Adipocyte (in vitro differentiated cells): ENCODE data around the gene TTC19.

Experiments
- DNase-seq: peaks from one replicate; pipeline ENCODE4 v3.0.0-alpha.2; 2015; ENCODE audit warnings: low read depth
- H3K27me3 ChIP-seq: replicated peaks from 2 replicates; pipeline ENCODE4 v1.7.0; 2013; ENCODE audit warnings: mild to moderate bottlenecking, low read length, moderate library complexity; ENCODE audit not compliant: control insufficient read depth, insufficient read depth
- H3K36me3 ChIP-seq: 2 replicates; pipeline ENCODE4 v1.7.0; 2013; ENCODE audit warnings: low read length, mild to moderate bottlenecking, moderate library complexity; ENCODE audit not compliant: control insufficient read depth, insufficient read depth, severe bottlenecking
- H3K4me1 ChIP-seq: 2 replicates; pipeline ENCODE4 v1.7.0; 2013; ENCODE audit warnings: mild to moderate bottlenecking, low read length, moderate library complexity; ENCODE audit not compliant: control insufficient read depth, insufficient read depth
- H3K4me3 ChIP-seq: 2 replicates; pipeline ENCODE4 v1.7.0; 2013; ENCODE audit warnings: mild to moderate bottlenecking, low read length, moderate library complexity
- H3K9ac ChIP-seq: 2 replicates; pipeline ENCODE4 v1.7.0; 2013; ENCODE audit warnings: mild to moderate bottlenecking, low read length, moderate library complexity
- H3K9me3 ChIP-seq: 2 replicates; pipeline ENCODE4 v1.7.0; 2013; ENCODE audit warnings: mild to moderate bottlenecking, low read length, moderate library complexity; ENCODE audit not compliant: control insufficient read depth

Gene TTC19

DNA sequence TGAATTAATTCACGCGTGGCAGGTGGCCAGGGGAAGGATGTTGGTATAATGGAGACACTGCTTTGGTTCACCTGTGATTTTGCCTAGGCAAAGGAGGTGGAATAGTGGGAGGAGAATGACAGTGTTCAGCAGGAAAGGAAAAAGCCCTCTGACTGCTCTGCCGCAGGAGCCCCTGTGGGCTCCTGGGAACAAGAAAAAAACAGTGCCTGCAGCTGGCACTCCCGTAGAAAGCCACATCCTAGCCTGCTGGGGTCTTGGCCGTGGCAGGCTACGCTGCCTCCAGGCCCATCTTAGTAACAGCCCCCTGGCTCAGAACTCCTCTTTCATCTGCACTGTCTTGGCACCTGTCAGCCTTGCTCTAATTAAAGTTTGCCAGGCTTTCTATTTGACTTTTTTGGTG, 34.1 kb upstream of the TTC19 start:
- H3K27me3 ChIP-seq = no peaks in the 10 kb centered on the region
- H3K4me1 ChIP-seq = peaks cover 9% of the 10 kb centered on the region
- H3K4me3 ChIP-seq = no peak overlapping the region
- no peaks in the 10 kb centered on the region for H3K36me3 ChIP-seq
- no peaks in the 10 kb centered on the region for H3K9me3 ChIP-seq
- no peak for DNase-seq
- H3K9ac ChIP-seq = no peak overlapping the region

DNA sequence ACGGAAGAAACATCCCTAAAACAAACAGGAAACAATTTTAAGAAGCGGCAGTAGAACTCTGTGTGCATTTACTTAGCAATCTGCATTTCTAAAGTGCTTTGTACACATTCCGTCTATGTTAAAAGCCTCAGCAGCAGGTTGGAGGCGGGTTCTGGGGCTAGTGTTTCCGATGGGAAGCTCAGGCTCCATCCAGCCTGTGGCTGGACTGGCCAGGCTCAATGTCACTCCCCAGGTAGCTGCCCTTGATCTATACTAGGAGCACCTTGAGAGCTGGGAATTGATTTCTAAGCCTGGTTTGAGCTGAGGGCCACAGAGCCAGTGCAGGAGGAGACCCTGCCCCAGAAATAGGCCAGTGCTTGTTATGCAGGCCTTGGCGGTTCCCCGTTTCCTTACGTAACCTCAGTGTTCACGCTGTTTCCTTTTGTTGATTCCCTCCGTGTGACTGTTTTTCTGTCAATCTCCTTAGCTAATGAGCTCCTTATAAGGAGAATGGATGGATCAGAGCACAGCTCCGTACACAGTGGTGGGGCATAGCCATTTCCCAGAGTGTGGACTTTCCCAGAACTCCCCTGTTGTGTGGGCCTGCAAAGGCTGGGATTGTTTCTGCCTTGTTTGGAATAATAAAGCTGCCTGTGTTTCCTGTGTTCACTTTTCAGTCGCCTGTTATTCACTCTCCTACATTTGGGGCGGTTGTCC, 33.3 kb upstream of the TTC19 start:
- Histone ChIP-seq H3K4me1 (peaks cover 9% of the 10 kb centered on the region), H3K36me3 (no peaks in the 10 kb centered on the region), H3K27me3 (no peaks in the 10 kb centered on the region), H3K9me3 (no peaks in the 10 kb centered on the region), H3K4me3 (no peak overlapping the region), H3K9ac (no peak overlapping the region)
- DNase-seq = no peak

DNA sequence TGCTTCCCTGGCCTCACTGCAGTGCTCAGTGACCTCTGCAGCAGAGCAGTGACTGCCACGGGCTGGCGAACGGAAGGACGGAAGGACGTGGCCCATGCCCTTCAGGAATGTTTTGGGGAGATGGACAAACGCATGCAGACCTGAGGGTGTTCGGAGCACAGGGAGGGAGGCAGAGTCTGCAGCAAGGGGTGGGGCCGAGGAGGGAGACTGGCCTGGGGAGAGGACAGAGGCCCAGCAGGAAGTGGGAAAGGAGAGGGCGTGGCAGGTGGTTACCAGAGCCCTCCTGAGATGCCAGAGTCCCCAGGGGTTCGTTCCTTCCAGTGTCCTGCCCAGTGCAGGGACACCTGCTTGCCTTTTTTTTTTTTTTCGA, 32.8 kb upstream of the TTC19 start:
- DNase-seq = no peak
- H3K4me3 ChIP-seq = no peak overlapping the region
- H3K36me3 ChIP-seq = no peaks in the 10 kb centered on the region
- no peaks in the 10 kb centered on the region for H3K9me3 ChIP-seq
- no peaks in the 10 kb centered on the region for H3K27me3 ChIP-seq
- peaks cover 9% of the 10 kb centered on the region for H3K4me1 ChIP-seq
- H3K9ac ChIP-seq = no peak overlapping the region

DNA sequence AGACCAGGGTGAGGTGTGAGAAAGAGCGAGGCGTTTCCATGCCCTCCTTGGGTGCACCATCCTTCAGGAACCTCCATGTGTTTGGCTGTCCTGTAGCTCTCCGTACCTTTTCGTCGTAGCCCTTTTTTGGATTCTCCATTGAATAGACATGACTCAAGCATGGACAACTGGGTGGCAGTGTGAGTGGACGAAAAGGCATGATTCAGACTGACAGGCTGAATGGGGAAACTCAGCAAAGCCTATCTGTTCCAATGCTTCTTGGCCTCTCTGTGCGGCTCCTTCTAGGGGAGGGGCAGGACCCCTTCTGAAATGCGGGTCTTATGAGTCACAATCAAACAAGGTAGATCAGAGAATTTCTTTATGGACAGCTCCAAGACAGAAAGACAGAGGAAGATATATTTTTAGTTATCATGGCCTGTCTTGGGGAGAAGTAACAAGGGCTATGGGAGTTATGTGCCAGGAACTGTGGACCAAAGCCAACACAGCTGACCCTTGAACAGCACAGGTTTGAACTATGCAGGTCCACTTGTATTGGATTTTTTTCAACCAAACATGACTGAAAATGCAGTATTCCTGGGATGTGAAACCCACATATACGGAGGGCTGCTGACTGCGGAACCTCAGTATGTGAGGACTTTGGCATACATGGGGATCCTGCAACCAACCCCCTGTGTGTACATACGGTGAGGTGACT, 31.8 kb upstream of the TTC19 start:
- Histone ChIP-seq H3K9ac (no peak overlapping the region), H3K4me3 (no peak overlapping the region), H3K4me1 (peaks cover 10% of the 10 kb centered on the region), H3K9me3 (no peaks in the 10 kb centered on the region), H3K27me3 (no peaks in the 10 kb centered on the region), H3K36me3 (no peaks in the 10 kb centered on the region)
- DNase-seq = no peak

DNA sequence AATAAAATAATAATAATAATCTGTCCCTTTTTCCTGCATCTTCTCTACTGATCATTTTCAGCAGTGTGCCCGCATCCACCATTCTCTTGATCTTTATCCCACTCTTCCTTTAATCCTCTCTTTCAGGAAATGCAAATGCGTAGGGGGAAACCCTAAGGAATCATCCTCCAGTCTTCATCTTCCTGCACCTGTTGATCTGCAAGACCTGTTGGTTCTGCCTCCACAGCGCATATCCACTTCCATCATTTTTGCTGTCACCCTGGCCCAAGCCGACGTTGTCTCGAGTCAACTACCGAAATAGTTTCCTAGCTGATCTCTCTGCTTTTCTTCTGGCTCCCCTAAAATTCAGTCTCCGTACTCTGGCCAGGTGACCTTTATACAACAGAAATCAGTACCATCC, 30.2 kb upstream of the TTC19 start:
- peaks cover under 1% of the 10 kb centered on the region for H3K36me3 ChIP-seq
- no peak overlapping the region for H3K9ac ChIP-seq
- H3K27me3 ChIP-seq = no peaks in the 10 kb centered on the region
- H3K4me3 ChIP-seq = no peak overlapping the region
- H3K4me1 ChIP-seq = peaks cover 10% of the 10 kb centered on the region
- no peak for DNase-seq
- no peaks in the 10 kb centered on the region for H3K9me3 ChIP-seq

DNA sequence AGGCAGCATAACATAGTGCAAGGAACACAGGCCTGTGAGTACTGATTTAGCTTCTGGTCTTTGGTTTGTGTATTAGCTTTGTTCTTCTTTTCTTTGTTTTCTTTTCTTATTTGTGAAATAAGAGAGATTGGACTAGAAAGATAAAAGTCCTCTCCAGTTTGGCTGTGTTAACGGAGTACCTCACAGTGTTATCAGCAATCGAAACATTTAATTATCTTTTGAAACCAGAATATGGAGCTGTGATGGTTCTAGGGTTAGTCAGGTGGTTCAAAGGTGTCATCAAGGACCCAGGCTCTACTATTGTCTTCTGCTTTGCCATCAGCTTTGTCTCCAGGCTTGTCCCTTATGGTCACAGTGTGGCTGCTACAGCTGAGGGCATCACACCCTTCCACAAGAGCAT, 29.1 kb upstream of the TTC19 start:
- no peaks in the 10 kb centered on the region for H3K9me3 ChIP-seq
- DNase-seq = no peak
- H3K36me3 ChIP-seq = peaks cover 6% of the 10 kb centered on the region
- H3K9ac ChIP-seq = no peak overlapping the region
- no peak overlapping the region for H3K4me3 ChIP-seq
- H3K27me3 ChIP-seq = no peaks in the 10 kb centered on the region
- H3K4me1 ChIP-seq = peaks cover 10% of the 10 kb centered on the region

DNA sequence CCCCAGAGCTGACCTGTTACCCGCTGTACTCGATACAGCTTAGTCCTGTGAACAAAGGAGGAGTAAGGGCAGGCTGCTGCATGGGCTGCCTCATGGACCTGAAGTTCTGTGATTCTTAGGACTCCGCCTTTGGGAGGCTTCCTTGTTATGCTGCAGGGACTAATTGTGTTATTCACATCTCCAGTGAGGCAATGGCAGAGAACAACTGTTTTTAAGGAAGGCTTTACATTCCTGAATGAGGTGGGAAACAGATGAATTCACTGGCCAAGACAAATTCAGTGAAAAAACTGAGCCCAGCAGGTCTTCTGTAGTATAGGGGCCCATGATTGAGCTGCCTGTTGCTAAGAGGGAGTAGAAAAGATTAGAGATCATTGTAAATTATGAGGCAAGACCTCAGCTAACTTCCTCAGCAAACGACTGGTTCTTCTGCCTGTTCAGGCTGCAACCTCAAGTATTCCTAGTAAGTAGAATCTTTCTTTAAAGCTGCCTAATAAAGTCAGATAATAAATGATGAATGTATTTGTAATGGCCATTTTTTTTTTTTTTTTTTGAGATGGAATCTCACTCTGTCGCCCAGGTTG, 28.4 kb upstream of the TTC19 start:
- peaks cover 10% of the 10 kb centered on the region for H3K4me1 ChIP-seq
- no peak for DNase-seq
- no peaks in the 10 kb centered on the region for H3K27me3 ChIP-seq
- H3K4me3 ChIP-seq = no peak overlapping the region
- H3K36me3 ChIP-seq = peaks cover 6% of the 10 kb centered on the region
- H3K9ac ChIP-seq = no peak overlapping the region
- no peaks in the 10 kb centered on the region for H3K9me3 ChIP-seq

DNA sequence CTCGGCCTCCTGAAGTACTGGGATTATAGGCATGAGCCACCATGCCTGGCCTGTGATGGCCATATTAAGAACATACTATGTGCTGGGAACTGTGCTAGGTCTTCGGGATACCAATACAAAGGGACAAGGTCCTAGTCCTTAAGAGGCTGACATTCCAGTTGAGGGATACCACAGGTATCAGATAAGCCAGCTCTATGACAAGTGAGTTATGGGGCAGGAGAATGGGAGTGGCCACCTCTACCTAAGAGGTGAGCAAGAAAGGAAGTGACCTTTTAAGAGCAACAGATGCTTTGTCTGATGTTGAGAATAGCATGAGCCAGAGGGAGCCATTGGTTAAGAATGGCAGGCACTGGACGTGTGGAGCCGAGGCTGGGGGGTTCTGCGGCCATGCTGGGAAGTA, 27.7 kb upstream of the TTC19 start:
- Histone ChIP-seq H3K27me3 (no peaks in the 10 kb centered on the region), H3K36me3 (peaks cover 6% of the 10 kb centered on the region), H3K4me3 (no peak overlapping the region), H3K9ac (no peak overlapping the region), H3K4me1 (peaks cover 8% of the 10 kb centered on the region), H3K9me3 (no peaks in the 10 kb centered on the region)
- no peak for DNase-seq

DNA sequence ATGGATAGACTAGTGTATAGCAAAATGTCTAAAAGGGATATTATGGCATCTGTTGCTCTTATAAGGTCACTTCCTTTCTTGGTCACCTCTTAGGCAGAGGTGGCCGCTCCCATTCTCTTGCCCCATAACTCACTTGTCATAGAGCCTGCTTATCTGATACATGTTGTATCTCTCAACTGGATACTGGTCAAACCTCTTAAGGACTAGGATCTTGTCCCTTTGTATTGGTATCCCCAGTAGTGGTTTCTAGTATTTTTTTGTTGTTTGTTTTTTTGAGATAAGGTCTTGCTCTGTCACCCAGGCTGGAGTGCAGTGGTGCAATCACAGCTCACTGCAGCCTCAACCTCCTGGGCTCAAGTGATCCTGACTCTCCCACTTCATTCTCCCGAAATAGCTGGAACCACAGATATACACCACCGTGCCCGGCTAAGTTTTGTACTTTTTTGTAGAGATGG, 27.1 kb upstream of the TTC19 start:
- Histone ChIP-seq H3K4me1 (peaks cover 8% of the 10 kb centered on the region), H3K27me3 (no peaks in the 10 kb centered on the region), H3K9me3 (no peaks in the 10 kb centered on the region), H3K36me3 (peaks cover 9% of the 10 kb centered on the region), H3K9ac (no peak overlapping the region), H3K4me3 (no peak overlapping the region)
- no peak for DNase-seq

DNA sequence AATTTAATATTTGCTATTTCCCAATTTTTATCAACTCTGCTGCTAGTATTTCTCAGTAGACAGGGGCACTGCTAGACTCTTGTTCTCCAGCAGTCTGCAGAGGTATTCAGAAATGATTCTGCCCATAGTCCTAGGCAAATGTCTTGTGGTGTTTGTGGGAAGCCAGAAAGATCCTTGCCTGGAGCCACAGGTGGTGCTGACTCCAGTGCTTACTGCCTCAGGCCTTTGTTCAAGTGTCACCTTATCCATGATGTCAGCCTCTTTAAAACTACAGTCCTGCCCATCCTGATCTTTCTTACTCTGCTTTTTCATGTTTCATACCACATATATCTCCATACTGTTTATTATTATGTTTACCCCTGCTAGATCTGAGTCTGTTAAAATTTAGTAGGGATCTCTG, 26.6 kb upstream of the TTC19 start:
- Histone ChIP-seq H3K9me3 (no peaks in the 10 kb centered on the region), H3K4me3 (no peak overlapping the region), H3K4me1 (peaks cover 8% of the 10 kb centered on the region), H3K27me3 (no peaks in the 10 kb centered on the region), H3K9ac (no peak overlapping the region), H3K36me3 (peaks cover 14% of the 10 kb centered on the region)
- DNase-seq = no peak

DNA sequence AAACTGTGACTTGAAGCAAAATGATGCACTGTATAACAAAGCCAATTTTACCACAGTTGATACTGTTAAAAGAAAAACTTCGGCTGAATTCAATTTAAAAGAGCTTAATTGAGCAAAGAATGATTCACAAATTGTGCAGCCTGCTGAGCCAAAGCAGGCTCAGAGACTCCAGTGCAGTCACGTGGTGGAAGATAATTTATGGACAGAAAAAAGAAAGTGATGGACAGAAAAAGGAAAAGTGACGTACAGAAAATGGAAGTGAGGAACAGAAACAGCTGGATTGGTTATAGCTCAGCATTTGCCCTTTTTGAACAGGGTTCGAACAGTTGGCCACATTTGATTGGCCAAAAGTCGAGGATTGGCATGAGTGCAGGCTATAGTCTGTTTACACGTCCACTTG, 25.8 kb upstream of the TTC19 start:
- no peak overlapping the region for H3K4me3 ChIP-seq
- H3K9me3 ChIP-seq = no peaks in the 10 kb centered on the region
- H3K4me1 ChIP-seq = peaks cover 8% of the 10 kb centered on the region
- H3K36me3 ChIP-seq = peaks cover 21% of the 10 kb centered on the region
- DNase-seq = no peak
- no peaks in the 10 kb centered on the region for H3K27me3 ChIP-seq
- no peak overlapping the region for H3K9ac ChIP-seq
